Uterus (tissue), 4 donors: Measurements from ENCODE around the gene FOXQ1. TPM values are rescaled to one million over a fixed set of nuclear protein-coding genes. Genes with fewer than 3 reads are reported as not detected.

Experiments used
- DNase-seq, 2 donors: peaks; one replicate each; pipeline ENCODE4 v3.0.0-alpha.2; 2019 to 2020
- H3K27ac ChIP-seq, 2 donors: fragments of 200-600 bp; sonication (generic); 1 replicate in 1 of 2; 2 replicates in 1 of 2; pipeline ENCODE4 v1.5.1; 2016 to 2018
- H3K27me3 ChIP-seq, 2 donors: fragments of 200-600 bp; sonication (generic); one replicate each; pipeline ENCODE4 v1.5.1; 2018 to 2019; ENCODE audit warnings: control low read depth in 1 of 2
- H3K36me3 ChIP-seq, 2 donors: fragments of 200-600 bp; sonication (generic); one replicate each; pipeline ENCODE4 v1.5.1; 2019; ENCODE audit warnings: control low read depth in 1 of 2
- H3K4me1 ChIP-seq, 2 donors: fragments of 200-600 bp; sonication (generic); one replicate each; pipeline ENCODE4 v1.5.1; 2018 to 2019; ENCODE audit warnings: control low read depth in 1 of 2
- H3K4me3 ChIP-seq, 2 donors: fragments of 200-600 bp; sonication (generic); 1 replicate in 1 of 2; 2 replicates in 1 of 2; pipeline ENCODE4 v1.5.1; 2018 to 2019; ENCODE audit warnings: mild to moderate bottlenecking in 1 of 2
- H3K9me3 ChIP-seq, 2 donors: fragments of 200-600 bp; sonication (generic); one replicate each; pipeline ENCODE4 v1.5.1; 2019; ENCODE audit warnings: control low read depth in 1 of 2
- POLR2A ChIP-seq, 2 donors: fragments of 450-650 bp; IDR thresholded peaks; one replicate each; pipeline ENCODE4 v1.6.1; 2016; ENCODE audit warnings: antibody characterized with exemption in 2 of 2, mild to moderate bottlenecking in 1 of 2, moderate library complexity in 1 of 2
- intact Hi-C: fragments of 100-400 bp; cut with DNase I; formaldehyde crosslinking; loops from one replicate; pipeline ENCODE4 v1.15.1; 2023; ENCODE audit warnings: low total_unique reads
- total RNA-seq, 4 donors: library from RNA; depleted of rRNA in 3 of 4; stranded (reverse); fragments of >200 nt in 3 of 4; gene quantifications; one replicate each; pipeline versions ENCODE4 v1.1.0 to v1.2.4, GENCODE V29; 2014 to 2023
- TF ChIP-seq, protein P1 (sequence below), 4 experiments: fragments of 200-600 bp in 2 of 4; fragments of 450-650 bp in 2 of 4; sonication (generic) in 2 of 4; IDR thresholded peaks; one replicate each; pipeline ENCODE4 v1.5.1; 2016 to 2019; ENCODE audit warnings: antibody characterized with exemption in 4 of 4, mild to moderate bottlenecking in 2 of 4, moderate library complexity in 1 of 4
- donor health status: DM: yes; HTN: yes; CAD: no.

FOXQ1 gene
- total RNA-seq, 4 donors from 2014 or later: 0.18 to 0.48 TPM; not detected in 2

DNA sequence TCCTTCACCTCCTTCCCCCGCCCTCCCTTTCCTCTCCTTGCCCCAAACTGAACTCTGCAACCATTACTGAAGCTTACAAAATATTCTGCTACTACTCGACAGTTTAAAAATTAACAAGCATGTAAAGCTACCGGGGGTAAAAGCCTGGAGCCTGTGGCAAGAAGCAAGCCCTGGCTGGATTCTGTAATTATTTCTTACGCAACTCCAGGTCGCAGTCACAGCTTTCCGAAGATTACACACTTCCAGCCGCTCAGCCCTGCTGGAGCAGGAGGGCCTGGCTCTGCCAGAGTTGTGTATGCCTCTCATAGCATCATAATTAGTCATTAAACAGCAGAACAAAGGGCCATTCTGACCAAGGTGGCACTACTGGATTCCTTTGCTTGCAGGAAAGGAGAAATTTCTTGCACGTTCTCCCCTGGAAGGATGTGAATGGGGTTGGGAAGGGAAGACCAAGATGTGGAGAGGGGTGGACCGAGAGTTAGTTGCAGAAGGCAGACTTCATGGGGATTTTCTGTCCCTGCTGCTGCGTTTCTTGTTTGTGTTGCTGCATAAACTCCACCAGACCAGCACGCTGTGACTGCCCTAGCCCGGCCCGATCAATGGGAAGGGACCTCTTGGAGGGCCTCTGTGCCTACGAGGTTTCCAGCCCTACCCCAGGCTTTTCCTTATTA lies 23.6 kb downstream of the FOXQ1 start:
- DNase-seq: no peak
- TF ChIP-seq POLR2A (IDR thresholded peaks at IDR 0.05): no peak
- TF ChIP-seq, protein P1, sequence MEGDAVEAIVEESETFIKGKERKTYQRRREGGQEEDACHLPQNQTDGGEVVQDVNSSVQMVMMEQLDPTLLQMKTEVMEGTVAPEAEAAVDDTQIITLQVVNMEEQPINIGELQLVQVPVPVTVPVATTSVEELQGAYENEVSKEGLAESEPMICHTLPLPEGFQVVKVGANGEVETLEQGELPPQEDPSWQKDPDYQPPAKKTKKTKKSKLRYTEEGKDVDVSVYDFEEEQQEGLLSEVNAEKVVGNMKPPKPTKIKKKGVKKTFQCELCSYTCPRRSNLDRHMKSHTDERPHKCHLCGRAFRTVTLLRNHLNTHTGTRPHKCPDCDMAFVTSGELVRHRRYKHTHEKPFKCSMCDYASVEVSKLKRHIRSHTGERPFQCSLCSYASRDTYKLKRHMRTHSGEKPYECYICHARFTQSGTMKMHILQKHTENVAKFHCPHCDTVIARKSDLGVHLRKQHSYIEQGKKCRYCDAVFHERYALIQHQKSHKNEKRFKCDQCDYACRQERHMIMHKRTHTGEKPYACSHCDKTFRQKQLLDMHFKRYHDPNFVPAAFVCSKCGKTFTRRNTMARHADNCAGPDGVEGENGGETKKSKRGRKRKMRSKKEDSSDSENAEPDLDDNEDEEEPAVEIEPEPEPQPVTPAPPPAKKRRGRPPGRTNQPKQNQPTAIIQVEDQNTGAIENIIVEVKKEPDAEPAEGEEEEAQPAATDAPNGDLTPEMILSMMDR (IDR thresholded peaks at IDR 0.05): no peak
- intact Hi-C loops: no loop called here
- Histone ChIP-seq H3K4me1 (no peaks in the 10 kb centered on the region), H3K36me3 (no peaks in the 10 kb centered on the region), H3K27me3 (no peaks in the 10 kb centered on the region), H3K4me3 (no peak overlapping the region), H3K9me3 (no peaks in the 10 kb centered on the region), H3K27ac (no peak overlapping the region)

DNA sequence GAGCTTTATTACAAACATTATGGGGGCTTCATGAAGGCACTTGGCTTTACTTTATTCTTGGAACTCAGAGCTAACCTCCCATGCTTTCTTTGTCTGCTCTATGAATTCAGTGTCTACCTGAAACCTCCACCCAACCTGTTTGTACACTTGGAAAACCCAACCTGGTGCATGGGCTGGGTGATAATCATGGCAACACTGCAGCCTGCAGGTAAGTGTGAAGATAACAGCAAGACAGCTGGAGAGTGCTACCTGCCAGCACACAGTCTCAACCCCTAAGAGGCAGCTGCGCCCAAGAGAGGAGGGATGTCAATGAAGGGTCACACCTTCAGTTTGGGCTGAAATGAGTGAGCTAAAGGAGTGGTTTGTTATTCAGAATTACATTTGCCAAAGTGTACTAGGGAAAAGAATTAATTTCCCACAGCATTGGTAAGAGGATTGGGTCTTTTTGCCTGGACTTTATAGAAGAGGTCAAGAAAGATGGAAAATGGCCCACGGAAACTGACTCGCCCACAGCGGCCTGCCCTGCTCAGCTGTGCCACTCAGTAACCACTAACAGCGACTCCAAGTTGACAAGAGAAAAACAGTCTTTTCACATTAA lies 24.4 kb downstream of the FOXQ1 start:
- TF ChIP-seq POLR2A (IDR thresholded peaks at IDR 0.05): no peak
- TF ChIP-seq, protein P1 (IDR thresholded peaks at IDR 0.05): peak in 1 of 4 experiments; percentile 27
- intact Hi-C loops: no loop called here
- Histone ChIP-seq H3K9me3 (no peaks in the 10 kb centered on the region), H3K4me1 (no peaks in the 10 kb centered on the region), H3K27me3 (no peaks in the 10 kb centered on the region), H3K36me3 (no peaks in the 10 kb centered on the region), H3K4me3 (no peak overlapping the region), H3K27ac (no peak overlapping the region)
- no peak for DNase-seq

DNA sequence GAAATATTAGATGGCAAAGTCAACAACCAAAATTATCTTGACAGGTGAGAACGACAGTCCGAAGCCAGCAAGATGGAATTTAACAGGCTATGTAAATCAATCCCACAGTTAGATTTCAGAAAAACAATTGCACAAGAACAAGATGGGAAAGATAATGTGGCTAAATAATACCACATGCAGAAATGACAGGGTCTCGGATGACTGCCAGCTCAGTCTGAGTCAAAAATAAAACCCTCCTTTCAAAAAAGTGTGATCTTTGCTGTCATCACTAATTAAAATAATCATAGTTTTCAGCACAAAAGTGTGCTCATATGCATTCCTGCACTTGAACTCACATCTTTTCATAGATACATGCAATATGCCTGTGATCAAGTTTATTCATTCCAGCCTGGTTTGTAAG lies 25.9 kb downstream of the FOXQ1 start:
- Histone ChIP-seq H3K36me3 (no peaks in the 10 kb centered on the region), H3K4me3 (no peak overlapping the region), H3K27ac (no peak overlapping the region), H3K9me3 (no peaks in the 10 kb centered on the region), H3K4me1 (no peaks in the 10 kb centered on the region), H3K27me3 (no peaks in the 10 kb centered on the region)
- DNase-seq: no peak
- intact Hi-C loops: no loop called here
- TF ChIP-seq POLR2A (IDR thresholded peaks at IDR 0.05): no peak
- TF ChIP-seq, protein P1 (IDR thresholded peaks at IDR 0.05): no peak

- Histone ChIP-seq H3K36me3 (no peaks in the 10 kb centered on the region), H3K4me1 (no peaks in the 10 kb centered on the region), H3K27ac (no peak overlapping the region), H3K9me3 (no peaks in the 10 kb centered on the region), H3K4me3 (no peak overlapping the region), H3K27me3 (no peaks in the 10 kb centered on the region)
- TF ChIP-seq, protein P1 (IDR thresholded peaks at IDR 0.05): no peak
- no peak for TF ChIP-seq POLR2A (IDR thresholded peaks at IDR 0.05)
- intact Hi-C loops: no loop called here
- no peak for DNase-seq
Measured at GRCh38 chr6:1346101-1346500, 34.2 kb downstream of the FOXQ1 start.

- TF ChIP-seq POLR2A (IDR thresholded peaks at IDR 0.05): no peak
- TF ChIP-seq, protein P1 (IDR thresholded peaks at IDR 0.05): no peak
- Histone ChIP-seq H3K27ac (no peak overlapping the region), H3K4me3 (no peak overlapping the region), H3K4me1 (no peaks in the 10 kb centered on the region), H3K27me3 (peaks cover 0 to 3% of the 10 kb centered on the region in 2 donors), H3K36me3 (no peaks in the 10 kb centered on the region), H3K9me3 (no peaks in the 10 kb centered on the region)
- DNase-seq: no peak
- intact Hi-C loops: no loop called here
Measured at GRCh38 chr6:1346558-1347091, 34.7 kb downstream of the FOXQ1 start.
